GM23248 (cell line): ENCODE measurements around the gene ARSI. TPM values are rescaled to one million over a fixed set of nuclear protein-coding genes. Genes with fewer than 3 reads are reported as not detected.
A peak's percentile ranks its signal among the peaks of the same experiment; 100 is the strongest.

Source experiments
- DNase-seq: peaks from one replicate; pipeline ENCODE4 v3.0.0-alpha.2; 2015
- H2AFZ ChIP-seq: fragments of 200-600 bp; sonication (generic); 2 replicates; pipeline ENCODE4 v1.6.1; 2016; ENCODE audit warnings: antibody characterized with exemption
- H3F3A ChIP-seq: fragments of 200-600 bp; sonication (generic); 2 replicates; pipeline ENCODE4 v1.6.1; 2016; ENCODE audit warnings: mild to moderate bottlenecking, antibody characterized with exemption, mixed run types; ENCODE audit not compliant: insufficient read depth
- H3K27ac ChIP-seq: fragments of 200-600 bp; sonication (generic); 2 replicates; pipeline ENCODE4 v1.5.1; 2016; ENCODE audit warnings: mild to moderate bottlenecking
- H3K27me3 ChIP-seq: fragments of 200-600 bp; sonication (generic); replicated peaks from 2 replicates; pipeline ENCODE4 v1.6.1; 2016; ENCODE audit warnings: mild to moderate bottlenecking; ENCODE audit not compliant: insufficient read depth
- H3K36me3 ChIP-seq: fragments of 200-600 bp; sonication (generic); 2 replicates; pipeline ENCODE4 v1.6.1; 2016; ENCODE audit warnings: low read depth, mild to moderate bottlenecking
- H3K4me1 ChIP-seq: fragments of 200-600 bp; sonication (generic); 2 replicates; pipeline ENCODE4 v1.6.1; 2016; ENCODE audit warnings: mild to moderate bottlenecking; ENCODE audit not compliant: insufficient read depth
- H3K4me2 ChIP-seq: fragments of 200-600 bp; sonication (generic); one replicate; pipeline ENCODE4 v1.6.1; 2016; ENCODE audit warnings: mild to moderate bottlenecking; ENCODE audit not compliant: unreplicated experiment
- H3K4me3 ChIP-seq: fragments of 200-600 bp; sonication (generic); 2 replicates; pipeline ENCODE4 v1.5.1; 2016; ENCODE audit warnings: mild to moderate bottlenecking
- H3K79me2 ChIP-seq: fragments of 200-600 bp; sonication (generic); 2 replicates; pipeline ENCODE4 v1.6.1; 2016; ENCODE audit warnings: mild to moderate bottlenecking; ENCODE audit not compliant: insufficient read depth
- H3K9ac ChIP-seq: fragments of 200-600 bp; sonication (generic); 2 replicates; pipeline ENCODE4 v1.6.1; 2016; ENCODE audit warnings: mild to moderate bottlenecking
- H3K9me2 ChIP-seq: fragments of 200-600 bp; sonication (generic); 2 replicates; pipeline ENCODE4 v1.6.1; 2016; ENCODE audit warnings: mixed run types, mild to moderate bottlenecking, moderate library complexity; ENCODE audit not compliant: insufficient read depth
- H3K9me3 ChIP-seq: fragments of 200-600 bp; sonication (generic); one replicate; pipeline ENCODE4 v1.6.1; 2017; ENCODE audit warnings: low read depth
- H4K20me1 ChIP-seq: fragments of 200-600 bp; sonication (generic); 2 replicates; pipeline ENCODE4 v1.6.0; 2016; ENCODE audit not compliant: insufficient read depth
- EZH2 ChIP-seq: fragments of 200-600 bp; sonication (generic); IDR thresholded peaks from 2 replicates; pipeline ENCODE4 v1.6.1; 2018; ENCODE audit warnings: antibody characterized with exemption, mild to moderate bottlenecking; ENCODE audit not compliant: insufficient read depth, poor library complexity, severe bottlenecking
- EZH2phosphoT487 ChIP-seq: fragments of 200-600 bp; sonication (generic); IDR thresholded peaks from 2 replicates; pipeline ENCODE4 v1.6.1; 2018; ENCODE audit warnings: antibody characterized with exemption, moderate library complexity, mild to moderate bottlenecking, low read depth; ENCODE audit not compliant: insufficient read depth
- WGBS, 2 experiments: methylation state at CpG; one replicate each; pipeline ENCODE4 v1.1.6; 2015 to 2017; ENCODE audit warnings: low lambda C conversion rate in 2 of 2, low coverage in 1 of 2; ENCODE audit errors: missing lambda C conversion rate in 2 of 2; 5-methylcytosine and 5-hydroxymethylcytosine counted together
- in situ Hi-C: fragments of 300-500 bp; cut with MboI; formaldehyde crosslinking; loops from 2 replicates; pipeline ENCODE4 v1.15.0; 2020
- polyA plus RNA-seq: library from polyadenylated mRNA; unstranded; fragments of >200 nt; fragmentation: Nextera tagmentation; extraction: Ambion mirVana; gene quantifications from 2 replicates; pipeline ENCODE4 v1.2.1, GENCODE V29; 2016
- total RNA-seq: library from RNA; depleted of rRNA; stranded (reverse); fragments of >200 nt; shearing (Covaris generic); gene quantifications from 2 replicates; pipeline ENCODE4 v1.2.3, GENCODE V29; 2014

The ARSI gene
- total and polyA plus RNA-seq, 2 experiments from 2014 or later = 1.0 to 4.3 TPM

DNA sequence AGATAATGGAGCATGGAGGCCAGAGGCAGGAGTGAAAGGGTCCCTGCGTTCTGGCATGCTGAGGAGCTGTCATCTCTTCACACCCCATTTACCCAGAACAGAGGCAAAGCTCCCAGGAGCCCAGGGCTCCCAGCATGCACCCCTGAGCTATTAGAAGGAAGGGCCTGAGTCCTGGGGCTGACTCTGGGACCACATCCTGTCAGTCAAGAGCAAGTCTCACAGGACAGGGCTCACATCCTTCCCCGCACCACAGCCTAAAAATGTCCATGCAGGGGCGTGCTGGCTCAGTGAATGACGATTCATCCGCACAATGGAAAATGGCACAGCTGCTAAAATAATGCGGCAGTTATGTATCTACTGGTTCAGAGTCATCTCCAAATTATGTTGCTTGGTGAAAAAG is 44.6 kb downstream of the ARSI start:
- no peak for TF ChIP-seq EZH2
- TF ChIP-seq EZH2phosphoT487 = no peak
- Histone ChIP-seq H3K27ac (no peak overlapping the region), H3K9ac (no peak overlapping the region), H3K27me3 (no peaks in the 10 kb centered on the region), H3F3A (peaks cover 10% of the 10 kb centered on the region; the same call in 1 of the 2 replicates), H3K4me2 (no peak overlapping the region), H3K36me3 (no peaks in the 10 kb centered on the region), H3K4me3 (no peak overlapping the region), H2AFZ (no peak overlapping the region), H3K79me2 (no peaks in the 10 kb centered on the region), H3K9me3 (no peaks in the 10 kb centered on the region), H4K20me1 (no peaks in the 10 kb centered on the region), H3K9me2 (no peaks in the 10 kb centered on the region), H3K4me1 (0 out of 2 replicates have a peak, but pooled peaks cover 4% of the 10 kb centered on the region)
- 75 to 82% methylated on average over 6 of the region's 6 CpGs for WGBS, 2 experiments
- DNase-seq = no peak
- in situ Hi-C loops = no loop called here

DNA sequence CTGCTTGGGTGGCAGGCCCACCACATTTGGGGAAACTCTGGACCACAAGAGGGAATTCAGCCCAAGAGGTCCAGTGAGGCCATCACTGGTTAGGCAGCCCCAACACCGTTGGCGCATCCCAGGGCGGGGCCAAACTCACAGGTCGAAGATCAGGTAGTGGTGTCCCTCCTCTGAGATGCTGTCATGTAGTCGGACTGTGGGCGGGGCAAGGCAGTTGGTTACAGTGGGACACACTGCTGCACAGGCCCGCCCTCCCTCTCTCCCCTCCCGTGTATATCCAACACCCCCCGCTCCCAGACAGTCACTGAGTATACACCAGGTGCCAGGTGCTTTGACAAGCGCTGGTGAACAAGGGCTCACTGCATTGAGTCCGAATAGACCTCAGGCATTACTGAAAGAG is 45.3 kb downstream of the ARSI start:
- Histone ChIP-seq H2AFZ (no peak overlapping the region), H3K9ac (no peak overlapping the region), H3K9me3 (no peaks in the 10 kb centered on the region), H3K4me2 (no peak overlapping the region), H3K36me3 (no peaks in the 10 kb centered on the region), H3F3A (peaks cover 4% of the 10 kb centered on the region; the same call in 1 of the 2 replicates), H4K20me1 (no peaks in the 10 kb centered on the region), H3K4me1 (0 out of 2 replicates have a peak, but pooled peaks cover 4% of the 10 kb centered on the region), H3K9me2 (no peaks in the 10 kb centered on the region), H3K27ac (no peak overlapping the region), H3K79me2 (no peaks in the 10 kb centered on the region), H3K27me3 (no peaks in the 10 kb centered on the region), H3K4me3 (no peak overlapping the region)
- TF ChIP-seq EZH2phosphoT487 (no peak), EZH2 (no peak)
- 77 to 86% methylated on average over 6 to 11 of the region's 11 CpGs for WGBS, 2 experiments
- in situ Hi-C loops = no loop called here
- DNase-seq = no peak

DNA sequence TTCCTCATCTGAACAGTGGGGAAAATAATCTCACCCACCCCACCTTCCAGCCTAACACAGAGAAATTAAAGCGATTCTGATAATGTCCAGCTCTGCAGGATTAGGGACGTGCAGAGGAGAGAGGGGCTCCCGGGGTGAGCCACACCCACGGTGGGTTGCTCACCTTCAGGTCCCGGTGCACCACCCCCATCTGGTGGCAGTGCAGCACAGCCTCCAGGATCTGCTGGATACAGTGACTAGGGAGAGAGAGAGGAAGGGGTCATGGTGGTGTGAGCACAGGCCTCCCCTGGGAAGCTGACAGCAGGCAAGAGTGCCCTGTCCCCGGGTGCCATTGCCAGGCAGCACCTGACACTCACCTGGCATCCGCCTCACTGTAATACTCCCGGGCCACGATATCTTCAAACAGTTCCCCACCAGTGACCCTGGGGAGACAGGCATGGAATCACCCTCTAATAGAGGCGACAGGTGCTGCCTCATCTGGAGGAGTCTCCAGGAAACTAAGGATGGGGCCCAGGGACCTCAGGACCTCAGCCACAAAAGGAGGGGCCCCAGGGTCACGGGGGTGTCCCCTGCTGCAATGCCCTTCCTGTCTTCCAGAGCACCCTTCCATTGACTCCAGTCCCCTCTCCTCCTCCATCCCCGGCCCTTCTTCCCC is 46.2 kb downstream of the ARSI start:
- Histone ChIP-seq H3K4me3 (no peak overlapping the region), H2AFZ (no peak overlapping the region), H3K36me3 (no peaks in the 10 kb centered on the region), H3K4me1 (0 out of 2 replicates have a peak, but pooled peaks cover 4% of the 10 kb centered on the region), H4K20me1 (no peaks in the 10 kb centered on the region), H3K27ac (no peak overlapping the region), H3K27me3 (no peaks in the 10 kb centered on the region), H3K79me2 (no peaks in the 10 kb centered on the region), H3K9me2 (no peaks in the 10 kb centered on the region), H3K9me3 (no peaks in the 10 kb centered on the region), H3F3A (peaks cover 4% of the 10 kb centered on the region; the same call in 1 of the 2 replicates), H3K4me2 (no peak overlapping the region), H3K9ac (no peak overlapping the region)
- TF ChIP-seq EZH2phosphoT487 (no peak), EZH2 (no peak)
- 56 to 58% methylated on average over 11 to 12 of the region's 12 CpGs for WGBS, 2 experiments
- in situ Hi-C loops = no loop called here
- no peak for DNase-seq

DNA sequence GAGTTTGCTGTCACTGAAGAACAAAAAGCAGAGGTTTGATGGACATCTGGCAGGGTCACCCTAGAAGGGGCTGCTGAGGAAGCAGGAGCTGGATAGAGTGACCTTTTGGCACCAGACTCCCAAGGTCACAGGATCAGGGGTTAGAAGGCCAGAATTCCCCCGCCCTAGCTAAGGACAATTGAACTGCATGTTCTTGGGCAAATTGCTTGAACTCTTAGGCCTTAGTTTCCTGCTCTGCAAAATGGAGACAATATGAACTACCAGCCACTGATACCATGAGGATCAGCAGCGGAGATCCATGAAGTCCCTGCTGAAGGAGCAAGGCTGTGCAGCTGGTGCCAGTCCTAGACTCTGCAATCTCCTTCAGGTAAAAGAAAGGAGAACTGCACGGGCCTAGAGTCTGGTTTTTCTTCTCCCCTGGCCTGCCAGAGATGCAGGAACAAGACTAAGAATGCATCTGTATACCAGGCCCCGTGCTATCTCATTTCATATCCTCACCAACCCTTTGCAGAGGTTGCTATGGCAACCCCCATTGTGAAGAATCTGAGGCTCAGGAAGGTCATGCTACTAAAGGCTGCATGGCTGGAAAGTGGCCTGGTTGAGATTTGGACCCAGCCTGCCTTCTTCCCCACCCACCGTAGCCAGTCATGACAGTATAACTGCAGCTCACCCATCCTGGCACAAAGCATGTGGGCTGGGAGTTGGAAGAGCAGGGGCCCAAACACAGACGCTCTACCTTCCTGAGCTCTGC is 46.9 kb downstream of the ARSI start:
- H3K4me1 ChIP-seq = no peaks in the 10 kb centered on the region
- H3K9me2 ChIP-seq = no peaks in the 10 kb centered on the region
- H2AFZ ChIP-seq = no peak overlapping the region
- H3K4me2 ChIP-seq = no peak overlapping the region
- no peaks in the 10 kb centered on the region for H3K79me2 ChIP-seq
- DNase-seq = peak; percentile 15
- H3K27ac ChIP-seq = no peak overlapping the region
- in situ Hi-C loops = no loop called here
- no peak overlapping the region for H3K9ac ChIP-seq
- H3K36me3 ChIP-seq = no peaks in the 10 kb centered on the region
- H3K9me3 ChIP-seq = no peaks in the 10 kb centered on the region
- TF ChIP-seq EZH2phosphoT487 = no peak
- TF ChIP-seq EZH2 = no peak
- H3F3A ChIP-seq = peaks cover under 1% of the 10 kb centered on the region; the same call in 1 of the 2 replicates
- no peaks in the 10 kb centered on the region for H4K20me1 ChIP-seq
- WGBS, 2 experiments = 89 to 91% methylated on average over 6 of the region's 6 CpGs
- no peaks in the 10 kb centered on the region for H3K27me3 ChIP-seq
- H3K4me3 ChIP-seq = no peak overlapping the region
